Measurements from ENCODE around the gene ALOX5AP. TPM values are rescaled to one million over a fixed set of nuclear protein-coding genes. Genes with fewer than 3 reads are reported as not detected.

ALOX5AP gene
- total RNA-seq, 3 donors from 2014 or later (not counting 1 experiment from before 2014, with no cell fraction given), result 83.9 to 150 (median 114) TPM

DNA sequence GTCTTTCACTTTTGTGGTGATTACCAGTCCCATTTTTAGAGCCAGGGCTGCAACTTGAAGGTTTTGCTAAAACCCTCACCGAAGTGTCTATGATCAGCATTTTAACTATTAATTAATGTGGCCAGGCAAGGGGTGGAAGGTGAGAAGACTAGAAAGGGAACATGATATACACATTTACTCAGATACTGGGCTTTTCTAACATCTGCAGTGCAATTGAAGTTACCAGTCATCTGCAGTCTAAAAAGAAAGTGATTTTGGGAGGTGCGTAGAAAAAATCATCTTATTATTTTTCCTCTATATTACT is 481 bp downstream of the ALOX5AP start:
- TF ChIP-seq CTCF (IDR thresholded peaks at IDR 0.05), result no peak
- peak in 1 of 2 donors; percentile 26 for DNase-seq
- H3K4me3 Mint-ChIP-seq, result peak overlapping the region; percentile 81
- Histone ChIP-seq H3K4me3 (ENCODE audit: low read length) (peak overlapping the region; percentile 44), H3K36me3 (ENCODE audit: control insufficient read depth, insufficient read depth, low read length) (no peaks in the 10 kb centered on the region), H3K4me1 (ENCODE audit: control insufficient read depth, insufficient read depth, low read length) (peaks cover 57% of the 10 kb centered on the region), H3K9me3 (ENCODE audit: control insufficient read depth, insufficient read depth, low read length) (no peaks in the 10 kb centered on the region), H3K27ac (ENCODE audit: low read length) (peak overlapping the region; percentile 73), H3K27me3 (ENCODE audit: control insufficient read depth, insufficient read depth, low read length) (no peaks in the 10 kb centered on the region)
- no peaks in the 10 kb centered on the region for H3K27me3 Mint-ChIP-seq (ENCODE audit: low read depth in 2 of 2)
- H3K36me3 Mint-ChIP-seq, result no peaks in the 10 kb centered on the region
- intact Hi-C loops (cut with micrococcal nuclease), result no loop called here
- H3K4me1 Mint-ChIP-seq, result peaks cover 65 to 66% of the 10 kb centered on the region in 2 donors
- no peaks in the 10 kb centered on the region for H3K9me3 Mint-ChIP-seq
- H3K27ac Mint-ChIP-seq, result peak overlapping the region; percentile 90 to 91
- ATAC-seq, result peak in 1 of 3 donors; percentile 17
- no CpG with 5 or more reads among the region's 2 CpGs for WGBS (ENCODE audit: insufficient coverage)

- intact Hi-C loops (cut with micrococcal nuclease), result no loop called here
- WGBS (ENCODE audit: insufficient coverage), result 66% methylated on average over 5 of the region's 5 CpGs
Measured at GRCh38 chr13:30736461-30737320, 1.3 kb downstream of the ALOX5AP start.

DNA sequence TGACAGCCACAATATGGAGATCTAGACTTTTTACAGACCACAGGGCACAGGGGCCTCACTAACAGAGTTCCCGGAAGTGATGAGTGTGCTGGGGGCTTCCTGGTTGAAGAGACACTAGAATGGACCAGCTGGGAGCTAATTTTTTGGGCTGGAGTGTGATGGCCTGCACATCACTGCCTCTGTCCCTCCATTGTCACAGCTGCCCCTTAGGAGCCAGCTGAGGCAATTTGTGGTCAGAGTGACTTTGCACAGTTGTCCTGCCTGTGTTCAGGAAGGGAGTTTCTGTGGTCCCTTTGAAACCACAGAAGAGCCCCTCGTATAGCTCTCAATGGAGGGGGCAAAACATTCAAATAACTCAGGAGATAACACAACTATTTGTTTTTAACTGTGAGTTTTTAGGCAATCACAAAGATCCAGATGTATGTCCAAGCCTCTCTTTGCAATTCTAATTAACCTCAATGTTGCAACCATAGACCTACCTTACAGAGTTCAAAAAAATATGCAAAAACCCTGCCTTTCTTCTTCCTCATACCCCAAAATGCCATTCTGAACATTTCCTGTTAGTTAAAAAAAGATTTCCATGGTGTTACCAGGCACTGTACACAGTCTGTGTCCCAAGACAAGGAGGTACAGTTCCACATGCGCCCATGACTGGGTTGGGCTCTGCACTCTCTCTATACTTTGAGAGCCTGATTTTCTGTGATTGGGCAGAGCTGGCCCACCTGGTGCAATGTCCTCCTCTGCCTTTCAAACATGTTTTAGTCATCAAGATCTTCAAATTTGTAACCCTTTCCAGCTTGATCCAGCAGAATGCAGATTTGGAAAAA is 2.4 kb downstream of the ALOX5AP start:
- no peaks in the 10 kb centered on the region for H3K9me3 ChIP-seq (ENCODE audit: control insufficient read depth, insufficient read depth, low read length)
- no peaks in the 10 kb centered on the region for H3K27me3 ChIP-seq (ENCODE audit: control insufficient read depth, insufficient read depth, low read length)
- peaks cover 67 to 68% of the 10 kb centered on the region in 2 donors for H3K4me1 Mint-ChIP-seq
- H3K9me3 Mint-ChIP-seq, result no peaks in the 10 kb centered on the region
- DNase-seq, result peak in 1 of 2 donors; percentile 36
- WGBS (ENCODE audit: insufficient coverage), result 27% methylated on average over 3 of the region's 3 CpGs
- peak overlapping the region; percentile 44 for H3K4me3 ChIP-seq (ENCODE audit: low read length)
- H3K27me3 Mint-ChIP-seq (ENCODE audit: low read depth in 2 of 2), result no peaks in the 10 kb centered on the region
- H3K27ac Mint-ChIP-seq, result peak overlapping the region; percentile 90 to 91
- ATAC-seq, result peak; percentile 16 to 56 (median 33)
- no peaks in the 10 kb centered on the region for H3K36me3 Mint-ChIP-seq
- no peak for TF ChIP-seq CTCF (IDR thresholded peaks at IDR 0.05)
- H3K27ac ChIP-seq (ENCODE audit: low read length), result peak overlapping the region; percentile 73
- H3K36me3 ChIP-seq (ENCODE audit: control insufficient read depth, insufficient read depth, low read length), result no peaks in the 10 kb centered on the region
- intact Hi-C loops (cut with micrococcal nuclease), result no loop called here
- H3K4me1 ChIP-seq (ENCODE audit: control insufficient read depth, insufficient read depth, low read length), result peaks cover 71% of the 10 kb centered on the region
- H3K4me3 Mint-ChIP-seq, result peak overlapping the region; percentile 81

More at GRCh38 chr13:30736461-30737320, 1.3 kb downstream of the ALOX5AP start:
- no peaks in the 10 kb centered on the region for H3K9me3 Mint-ChIP-seq
- Histone ChIP-seq H3K36me3 (ENCODE audit: control insufficient read depth, insufficient read depth, low read length) (no peaks in the 10 kb centered on the region), H3K4me1 (ENCODE audit: control insufficient read depth, insufficient read depth, low read length) (peaks cover 65% of the 10 kb centered on the region), H3K27me3 (ENCODE audit: control insufficient read depth, insufficient read depth, low read length) (no peaks in the 10 kb centered on the region), H3K27ac (ENCODE audit: low read length) (peak overlapping the region; percentile 73), H3K9me3 (ENCODE audit: control insufficient read depth, insufficient read depth, low read length) (no peaks in the 10 kb centered on the region), H3K4me3 (ENCODE audit: low read length) (peak overlapping the region; percentile 44)
- H3K36me3 Mint-ChIP-seq, result no peaks in the 10 kb centered on the region
- H3K4me1 Mint-ChIP-seq, result peaks cover 66% of the 10 kb centered on the region in 2 donors
- no peak for ATAC-seq
- peak overlapping the region; percentile 90 to 91 for H3K27ac Mint-ChIP-seq
- H3K27me3 Mint-ChIP-seq (ENCODE audit: low read depth in 2 of 2), result no peaks in the 10 kb centered on the region
- DNase-seq, result no peak
- peak overlapping the region; percentile 81 for H3K4me3 Mint-ChIP-seq
- TF ChIP-seq CTCF (IDR thresholded peaks at IDR 0.05), result no peak

All from natural killer cell (primary cell).